ENCODE results near the gene JAZF1. TPM values are rescaled to one million over a fixed set of nuclear protein-coding genes. Genes with fewer than 3 reads are reported as not detected.

JAZF1 gene
- total RNA-seq, 4 donors from 2014 or later = 1.6 to 8.6 (median 5.3) TPM

DNA sequence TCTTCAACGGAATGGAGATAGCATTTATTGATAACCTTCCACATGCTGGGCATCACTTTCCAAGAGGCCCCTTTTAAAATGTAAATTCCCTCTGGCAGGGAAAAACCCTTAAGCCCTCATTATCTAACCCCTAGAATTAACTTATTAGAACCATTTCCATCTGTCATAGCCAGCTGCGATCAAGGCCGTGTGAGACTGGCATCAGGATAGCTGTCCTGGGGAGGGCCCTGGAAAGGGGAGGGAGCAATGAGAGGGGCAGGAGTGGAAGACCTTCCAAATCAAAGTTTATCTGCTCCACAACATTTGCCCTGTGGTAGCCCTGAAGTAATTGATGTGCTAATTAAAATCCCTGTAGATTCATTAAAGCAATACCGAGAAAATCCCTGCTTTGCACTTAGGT is 45.0 kb upstream of the JAZF1 start:
- in situ Hi-C loops (cut with MboI; ENCODE audit: low sequenced_read_pairs in 4 of 4) = no loop called here
- DNase-seq = no peak
- H3K36me3 ChIP-seq = no peaks in the 10 kb centered on the region
- ATAC-seq = no peak
- no peak overlapping the region for H3K27ac ChIP-seq
- H3K9me3 ChIP-seq = no peaks in the 10 kb centered on the region
- H3K4me1 ChIP-seq = no peaks in the 10 kb centered on the region
- TF ChIP-seq POLR2A (IDR thresholded peaks at IDR 0.05) = no peak
- TF ChIP-seq, protein P1, sequence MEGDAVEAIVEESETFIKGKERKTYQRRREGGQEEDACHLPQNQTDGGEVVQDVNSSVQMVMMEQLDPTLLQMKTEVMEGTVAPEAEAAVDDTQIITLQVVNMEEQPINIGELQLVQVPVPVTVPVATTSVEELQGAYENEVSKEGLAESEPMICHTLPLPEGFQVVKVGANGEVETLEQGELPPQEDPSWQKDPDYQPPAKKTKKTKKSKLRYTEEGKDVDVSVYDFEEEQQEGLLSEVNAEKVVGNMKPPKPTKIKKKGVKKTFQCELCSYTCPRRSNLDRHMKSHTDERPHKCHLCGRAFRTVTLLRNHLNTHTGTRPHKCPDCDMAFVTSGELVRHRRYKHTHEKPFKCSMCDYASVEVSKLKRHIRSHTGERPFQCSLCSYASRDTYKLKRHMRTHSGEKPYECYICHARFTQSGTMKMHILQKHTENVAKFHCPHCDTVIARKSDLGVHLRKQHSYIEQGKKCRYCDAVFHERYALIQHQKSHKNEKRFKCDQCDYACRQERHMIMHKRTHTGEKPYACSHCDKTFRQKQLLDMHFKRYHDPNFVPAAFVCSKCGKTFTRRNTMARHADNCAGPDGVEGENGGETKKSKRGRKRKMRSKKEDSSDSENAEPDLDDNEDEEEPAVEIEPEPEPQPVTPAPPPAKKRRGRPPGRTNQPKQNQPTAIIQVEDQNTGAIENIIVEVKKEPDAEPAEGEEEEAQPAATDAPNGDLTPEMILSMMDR (IDR thresholded peaks at IDR 0.05 in 4 of 5, conservative IDR thresholded peaks at IDR 0.05 in 1 of 5) = no peak
- H3K27me3 ChIP-seq = no peaks in the 10 kb centered on the region
- intact Hi-C loops (cut with DNase I; ENCODE audit: low total_unique reads) = no loop called here
- no peak overlapping the region for H3K4me3 ChIP-seq

DNA sequence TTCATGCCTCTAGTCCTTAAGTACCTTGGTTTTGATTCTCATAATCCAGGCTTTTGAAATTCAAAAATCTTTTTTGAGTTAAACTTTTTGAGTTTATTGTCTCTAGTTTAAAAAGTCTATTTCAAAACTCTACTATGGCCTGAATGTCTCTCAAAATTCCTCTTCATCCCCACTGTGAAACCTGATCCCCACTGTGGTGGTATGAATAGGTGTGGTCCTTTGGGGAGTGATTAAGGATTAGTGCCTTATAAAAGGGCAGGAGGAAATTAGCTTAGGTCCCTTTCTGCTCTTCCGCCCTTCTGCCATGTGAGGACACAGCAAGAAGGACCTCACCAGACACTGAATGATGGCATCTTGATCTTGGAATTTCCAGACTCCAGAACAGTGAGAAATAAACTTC is 44.1 kb upstream of the JAZF1 start:
- Histone ChIP-seq H3K27me3 (no peaks in the 10 kb centered on the region), H3K4me1 (no peaks in the 10 kb centered on the region), H3K4me3 (no peak overlapping the region), H3K9me3 (no peaks in the 10 kb centered on the region), H3K27ac (no peak overlapping the region), H3K36me3 (no peaks in the 10 kb centered on the region)
- no peak for DNase-seq
- TF ChIP-seq POLR2A (IDR thresholded peaks at IDR 0.05) = no peak
- TF ChIP-seq, protein P1 (IDR thresholded peaks at IDR 0.05 in 4 of 5, conservative IDR thresholded peaks at IDR 0.05 in 1 of 5) = no peak
- in situ Hi-C loops (cut with MboI; ENCODE audit: low sequenced_read_pairs in 4 of 4) (no loop called here), intact Hi-C loops (cut with DNase I; ENCODE audit: low total_unique reads) (no loop called here)
- no peak for ATAC-seq

DNA sequence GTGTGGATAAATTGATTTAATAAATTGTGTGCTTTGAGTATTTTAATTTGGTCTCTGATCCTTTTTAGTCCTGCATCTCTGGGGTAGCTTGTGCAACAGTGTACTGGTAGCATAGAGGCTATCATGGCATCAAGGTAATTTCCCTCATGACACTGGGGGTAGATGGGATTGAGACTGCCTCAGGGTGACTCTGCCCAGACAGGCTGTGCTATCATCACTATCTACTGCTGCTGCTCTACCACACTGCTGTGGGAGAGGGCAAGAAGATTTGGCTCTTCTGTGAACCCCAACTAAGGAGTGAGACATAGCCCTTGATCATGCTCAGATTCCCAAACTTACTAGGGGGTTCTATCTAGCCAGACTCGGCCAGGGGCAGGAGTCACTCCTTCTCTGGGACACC is 43.6 kb upstream of the JAZF1 start:
- Histone ChIP-seq H3K4me3 (no peak overlapping the region), H3K27ac (no peak overlapping the region), H3K4me1 (no peaks in the 10 kb centered on the region), H3K36me3 (no peaks in the 10 kb centered on the region), H3K27me3 (no peaks in the 10 kb centered on the region), H3K9me3 (no peaks in the 10 kb centered on the region)
- TF ChIP-seq, protein P1 (IDR thresholded peaks at IDR 0.05 in 4 of 5, conservative IDR thresholded peaks at IDR 0.05 in 1 of 5) = no peak
- TF ChIP-seq POLR2A (IDR thresholded peaks at IDR 0.05) = no peak
- intact Hi-C loops (cut with DNase I; ENCODE audit: low total_unique reads) = no loop called here
- in situ Hi-C loops (cut with MboI; ENCODE audit: low sequenced_read_pairs in 4 of 4) = no loop called here
- DNase-seq (no peak), ATAC-seq (no peak)

DNA sequence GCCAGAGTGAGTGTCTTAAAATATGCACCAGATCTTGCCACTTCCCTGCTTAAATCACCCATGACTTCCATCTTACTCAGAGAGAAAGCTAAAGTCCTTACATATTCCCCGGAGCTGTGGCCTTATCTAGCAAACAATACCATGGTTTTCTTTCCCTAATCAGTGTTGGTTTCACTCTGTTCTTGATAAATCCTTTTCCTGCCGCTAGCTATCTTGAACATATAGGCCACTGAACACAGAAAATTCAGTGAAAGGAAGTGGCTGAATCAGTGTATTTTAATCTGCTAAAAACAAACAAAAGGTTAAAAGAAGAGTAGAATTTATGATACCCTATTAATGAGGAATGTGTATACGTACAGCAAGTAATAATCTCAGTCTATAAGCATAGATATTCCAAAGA is 42.0 kb upstream of the JAZF1 start:
- no peaks in the 10 kb centered on the region for H3K4me1 ChIP-seq
- intact Hi-C loops (cut with DNase I; ENCODE audit: low total_unique reads) (no loop called here), in situ Hi-C loops (cut with MboI; ENCODE audit: low sequenced_read_pairs in 4 of 4) (no loop called here)
- no peaks in the 10 kb centered on the region for H3K9me3 ChIP-seq
- DNase-seq (no peak), ATAC-seq (no peak)
- H3K36me3 ChIP-seq = no peaks in the 10 kb centered on the region
- H3K27ac ChIP-seq = no peak overlapping the region
- no peaks in the 10 kb centered on the region for H3K27me3 ChIP-seq
- TF ChIP-seq POLR2A (IDR thresholded peaks at IDR 0.05) = no peak
- TF ChIP-seq, protein P1 (IDR thresholded peaks at IDR 0.05 in 4 of 5, conservative IDR thresholded peaks at IDR 0.05 in 1 of 5) = no peak
- no peak overlapping the region for H3K4me3 ChIP-seq

DNA sequence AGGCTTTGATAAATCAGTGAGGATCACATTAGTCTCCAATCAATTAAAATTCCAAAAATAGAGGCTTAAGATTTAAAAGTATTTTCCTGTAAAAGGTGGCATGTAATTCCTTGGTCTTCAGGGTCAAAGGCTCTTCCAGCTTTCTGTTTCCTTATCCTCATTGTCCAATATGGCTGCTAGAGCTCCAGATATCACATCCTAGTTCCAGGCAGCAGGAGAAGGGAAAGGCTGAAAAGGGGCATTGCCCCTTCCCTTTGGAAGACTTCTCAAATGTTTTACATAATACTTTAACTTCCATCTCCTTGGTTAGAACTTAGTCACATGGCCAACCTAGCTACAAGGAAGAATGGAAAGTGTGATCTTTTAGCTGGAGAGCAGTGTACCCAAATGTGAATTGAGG is 39.2 kb upstream of the JAZF1 start:
- in situ Hi-C loops (cut with MboI; ENCODE audit: low sequenced_read_pairs in 4 of 4) (no loop called here), intact Hi-C loops (cut with DNase I; ENCODE audit: low total_unique reads) (no loop called here)
- H3K4me3 ChIP-seq = no peak overlapping the region
- no peak overlapping the region for H3K27ac ChIP-seq
- TF ChIP-seq POLR2A (IDR thresholded peaks at IDR 0.05) = no peak
- TF ChIP-seq, protein P1 (IDR thresholded peaks at IDR 0.05 in 4 of 5, conservative IDR thresholded peaks at IDR 0.05 in 1 of 5) = no peak
- ATAC-seq = no peak
- H3K27me3 ChIP-seq = no peaks in the 10 kb centered on the region
- DNase-seq = no peak
- no peaks in the 10 kb centered on the region for H3K36me3 ChIP-seq
- H3K9me3 ChIP-seq = no peaks in the 10 kb centered on the region
- H3K4me1 ChIP-seq = no peaks in the 10 kb centered on the region
